GM10266 (cell line): ENCODE data around the gene SLC9A9.

ENCODE experiments used
- DNase-seq: peaks from one replicate; pipeline ENCODE4 v3.0.0; 2012; ENCODE audit errors: extremely low spot score
- CTCF ChIP-seq: IDR thresholded peaks from 2 replicates; pipeline ENCODE4 v1.5.1; 2012; ENCODE audit warnings: mild to moderate bottlenecking, low read depth; ENCODE audit not compliant: control insufficient read depth, insufficient read depth; ENCODE audit errors: missing control alignments

Gene SLC9A9

GRCh38 chr3:143511174-143511879 is 336.9 kb downstream of the SLC9A9 start:
- TF ChIP-seq CTCF, result no peak
- DNase-seq, result no peak

- DNase-seq, result no peak
- no peak for TF ChIP-seq CTCF
These were observed 337.7 kb downstream of the SLC9A9 start for GRCh38 chr3:143510601-143511000.

- no peak for DNase-seq
- TF ChIP-seq CTCF, result no peak
These were observed 340.3 kb downstream of the SLC9A9 start for GRCh38 chr3:143507735-143508580.

GRCh38 chr3:143506190-143506589 is 342.1 kb downstream of the SLC9A9 start:
- DNase-seq, result no peak

GRCh38 chr3:143503325-143503885 is 344.9 kb downstream of the SLC9A9 start:
- no peak for DNase-seq
- no peak for TF ChIP-seq CTCF

More at GRCh38 chr3:143506190-143506589, 342.1 kb downstream of the SLC9A9 start:
- no peak for TF ChIP-seq CTCF

- no peak for DNase-seq
- no peak for TF ChIP-seq CTCF
These were observed 346.2 kb downstream of the SLC9A9 start for GRCh38 chr3:143502081-143502480.
